Gastroesophageal sphincter (tissue), 3 donors: ENCODE data around the gene RPL10A.

Source experiments
- CTCF ChIP-seq, 4 experiments: fragments of 200-600 bp in 2 of 4; fragments of 450-650 bp in 2 of 4; sonication (generic) in 1 of 4; IDR thresholded peaks; one replicate each; pipeline ENCODE4 v1.5.1; 2017 to 2019; ENCODE audit warnings: antibody characterized with exemption in 4 of 4, mild to moderate bottlenecking in 2 of 4, moderate library complexity in 2 of 4
- EP300 ChIP-seq: sonication (generic); formaldehyde crosslinking; IDR thresholded peaks from one replicate; pipeline ENCODE4 v1.6.1; 2017; ENCODE audit warnings: antibody characterized with exemption, mild to moderate bottlenecking
- POLR2A ChIP-seq, 2 donors: fragments of 450-650 bp; IDR thresholded peaks; one replicate each; pipeline ENCODE4 v1.6.1; 2017; ENCODE audit warnings: antibody characterized with exemption in 2 of 2, mild to moderate bottlenecking in 2 of 2, moderate library complexity in 1 of 2
- POLR2AphosphoS5 ChIP-seq: sonication (generic); formaldehyde crosslinking; IDR thresholded peaks from one replicate; pipeline ENCODE4 v1.6.1; 2017; ENCODE audit warnings: antibody characterized with exemption

- TF ChIP-seq CTCF (IDR thresholded peaks at IDR 0.05) (no peak), EP300 (no peak), POLR2A (IDR thresholded peaks at IDR 0.05) (no peak), POLR2AphosphoS5 (no peak)
These were observed 5.1 kb downstream of the RPL10A start for GRCh38 chr6:35473075-35473849.
